C4-2B (cell line): Measurements from ENCODE around the gene RFWD3.

Experiments used
- CTCF ChIP-seq: fragments of 450-650 bp; conservative IDR thresholded peaks from 2 replicates; pipeline ENCODE4 v1.5.1; 2017; ENCODE audit warnings: mild to moderate bottlenecking
- ZFX ChIP-seq: fragments of 450-650 bp; IDR thresholded peaks from 2 replicates; pipeline ENCODE4 v1.6.1; 2017

GRCh38 chr16:74582970-74583369 is 83.7 kb downstream of the RFWD3 start:
- TF ChIP-seq CTCF (no peak), ZFX (no peak)
